Gastroesophageal sphincter (tissue), 4 donors: ENCODE measurements around the gene TMEFF2. TPM values are rescaled to one million over a fixed set of nuclear protein-coding genes. Genes with fewer than 3 reads are reported as not detected.

Experiments
- ATAC-seq: fragments of 150-250 bp; one replicate; pipeline ENCODE4 v1.9.1; 2016; ENCODE audit warnings: mild to moderate bottlenecking, moderate library complexity
- H3K27ac ChIP-seq, 4 donors: fragments of 200-600 bp; sonication (generic) in 3 of 4; 1 replicate in 3 of 4; 2 replicates in 1 of 4; pipeline ENCODE4 v1.5.1; 2016 to 2019
- H3K27me3 ChIP-seq: fragments of 200-600 bp; sonication (generic); one replicate; pipeline ENCODE4 v1.5.1; 2019
- H3K36me3 ChIP-seq, 2 donors: fragments of 200-600 bp; sonication (generic); one replicate each; pipeline ENCODE4 v1.5.1; 2019; ENCODE audit warnings: control low read depth in 1 of 2
- H3K4me1 ChIP-seq, 3 donors: fragments of 200-600 bp; sonication (generic); 1 replicate in 2 of 3; 2 replicates in 1 of 3; pipeline ENCODE4 v1.5.1; 2016 to 2019; ENCODE audit warnings: control low read depth in 2 of 3
- H3K4me3 ChIP-seq, 2 donors: fragments of 200-600 bp; sonication (generic); one replicate each; pipeline ENCODE4 v1.5.1; 2019; ENCODE audit warnings: mild to moderate bottlenecking in 1 of 2, moderate library complexity in 1 of 2
- H3K9me3 ChIP-seq, 3 donors: fragments of 200-600 bp; sonication (generic); one replicate each; pipeline ENCODE4 v1.5.1; 2017 to 2019; ENCODE audit warnings: control low read depth in 2 of 3
- CTCF ChIP-seq, 4 experiments: fragments of 200-600 bp in 2 of 4; fragments of 450-650 bp in 2 of 4; sonication (generic) in 1 of 4; IDR thresholded peaks; one replicate each; pipeline ENCODE4 v1.5.1; 2017 to 2019; ENCODE audit warnings: antibody characterized with exemption in 4 of 4, mild to moderate bottlenecking in 2 of 4, moderate library complexity in 2 of 4
- EP300 ChIP-seq: sonication (generic); formaldehyde crosslinking; IDR thresholded peaks from one replicate; pipeline ENCODE4 v1.6.1; 2017; ENCODE audit warnings: antibody characterized with exemption, mild to moderate bottlenecking
- POLR2A ChIP-seq, 2 donors: fragments of 450-650 bp; IDR thresholded peaks; one replicate each; pipeline ENCODE4 v1.6.1; 2017; ENCODE audit warnings: antibody characterized with exemption in 2 of 2, mild to moderate bottlenecking in 2 of 2, moderate library complexity in 1 of 2
- POLR2AphosphoS5 ChIP-seq: sonication (generic); formaldehyde crosslinking; IDR thresholded peaks from one replicate; pipeline ENCODE4 v1.6.1; 2017; ENCODE audit warnings: antibody characterized with exemption
- WGBS, 2 donors: methylation state at CpG; one replicate each; pipeline ENCODE4 v1.1.5; 2018; ENCODE audit warnings: low coverage in 1 of 2; 5-methylcytosine and 5-hydroxymethylcytosine counted together
- total RNA-seq, 4 donors: library from RNA; depleted of rRNA; stranded (reverse); fragments of >200 nt; gene quantifications; one replicate each; pipeline ENCODE4 v1.1.0, GENCODE V29; 2016

The TMEFF2 gene
- total RNA-seq, 4 donors from 2014 or later = 0.42 to 3.0 (median 0.83) TPM

DNA sequence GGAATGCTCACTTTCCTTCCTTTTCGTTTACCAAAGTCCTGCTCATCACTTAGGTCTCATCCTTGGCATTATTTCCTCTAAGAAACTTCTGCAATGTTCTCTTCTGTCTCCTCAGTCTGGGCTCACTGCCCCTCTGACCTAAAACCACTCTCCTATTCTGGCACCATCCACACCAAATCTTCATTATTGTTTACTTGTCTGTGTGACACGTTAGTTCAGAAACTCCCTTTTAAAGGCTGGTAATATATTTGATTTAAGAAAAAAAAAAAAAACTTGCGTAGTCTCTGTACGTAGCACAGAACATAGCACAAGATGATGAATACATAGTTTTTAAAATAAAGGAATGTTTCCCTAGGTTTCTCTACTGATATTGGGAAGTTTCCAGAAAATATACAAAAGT is 229.0 kb downstream of the TMEFF2 start:
- ATAC-seq = no peak
- H3K27me3 ChIP-seq = no peaks in the 10 kb centered on the region
- H3K4me3 ChIP-seq = no peak overlapping the region
- peak overlapping the region in 3 of 4 donors; percentile 29 to 67 (median 52) for H3K27ac ChIP-seq
- no peaks in the 10 kb centered on the region for H3K36me3 ChIP-seq
- H3K4me1 ChIP-seq = peaks cover 0 to 26% (median 5%) of the 10 kb centered on the region in 3 donors
- TF ChIP-seq POLR2A (IDR thresholded peaks at IDR 0.05) (no peak), POLR2AphosphoS5 (no peak), CTCF (IDR thresholded peaks at IDR 0.05) (no peak), EP300 (no peak)
- 17 to 51% methylated on average over 4 of the region's 4 CpGs for WGBS, 2 donors
- no peaks in the 10 kb centered on the region for H3K9me3 ChIP-seq

DNA sequence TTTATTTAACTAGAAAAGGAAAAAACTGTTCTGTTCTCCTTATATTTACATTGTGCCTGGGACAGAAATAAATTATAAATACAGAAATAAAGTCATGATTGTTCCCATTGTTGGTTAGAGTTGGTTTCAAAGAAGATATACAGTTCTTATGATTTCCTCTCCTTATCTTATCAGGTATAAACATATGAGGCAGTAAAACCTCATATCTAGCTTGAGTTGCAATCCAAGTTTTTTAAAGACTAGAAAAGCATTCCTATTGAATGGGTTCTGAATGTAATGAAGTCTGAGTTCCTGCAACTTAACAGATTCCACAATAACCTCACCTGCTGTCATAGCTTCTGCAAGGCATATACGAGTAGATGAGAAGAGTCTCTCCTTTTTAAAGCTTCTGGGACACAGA is 233.2 kb downstream of the TMEFF2 start:
- H3K27me3 ChIP-seq = no peaks in the 10 kb centered on the region
- no peaks in the 10 kb centered on the region for H3K9me3 ChIP-seq
- peaks cover 0 to 38% (median 5%) of the 10 kb centered on the region in 3 donors for H3K4me1 ChIP-seq
- TF ChIP-seq EP300 (no peak), CTCF (IDR thresholded peaks at IDR 0.05) (no peak), POLR2AphosphoS5 (no peak), POLR2A (IDR thresholded peaks at IDR 0.05) (no peak)
- H3K36me3 ChIP-seq = no peaks in the 10 kb centered on the region
- WGBS, 2 donors = 27 to 45% methylated on average over 1 of the region's 1 CpG
- no peak for ATAC-seq
- no peak overlapping the region for H3K27ac ChIP-seq
- no peak overlapping the region for H3K4me3 ChIP-seq

DNA sequence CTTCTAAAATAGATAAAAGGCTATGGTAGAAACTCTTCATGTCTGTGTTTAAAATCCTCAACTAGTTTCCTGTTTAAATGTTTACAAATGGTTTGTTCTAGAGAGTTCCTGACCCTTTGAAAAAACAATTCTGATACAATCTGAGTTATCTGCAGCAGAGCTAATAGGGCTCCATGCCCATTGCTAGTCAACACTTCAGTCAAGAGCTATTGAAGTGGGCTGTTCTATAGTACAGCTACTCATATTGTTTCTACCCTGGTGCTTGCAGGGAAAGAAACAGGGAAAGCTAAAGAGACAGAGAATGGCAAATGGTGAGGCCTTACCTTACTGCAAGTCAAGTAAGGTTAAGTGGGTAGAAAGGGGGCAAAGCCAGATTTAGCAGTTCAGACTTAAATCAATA is 235.5 kb downstream of the TMEFF2 start:
- Histone ChIP-seq H3K4me1 (peaks cover 0 to 26% (median 0%) of the 10 kb centered on the region in 3 donors), H3K27me3 (no peaks in the 10 kb centered on the region), H3K27ac (no peak overlapping the region), H3K36me3 (no peaks in the 10 kb centered on the region), H3K4me3 (no peak overlapping the region), H3K9me3 (no peaks in the 10 kb centered on the region)
- TF ChIP-seq EP300 (no peak), POLR2A (IDR thresholded peaks at IDR 0.05) (no peak), POLR2AphosphoS5 (no peak), CTCF (IDR thresholded peaks at IDR 0.05) (no peak)
- ATAC-seq = no peak

DNA sequence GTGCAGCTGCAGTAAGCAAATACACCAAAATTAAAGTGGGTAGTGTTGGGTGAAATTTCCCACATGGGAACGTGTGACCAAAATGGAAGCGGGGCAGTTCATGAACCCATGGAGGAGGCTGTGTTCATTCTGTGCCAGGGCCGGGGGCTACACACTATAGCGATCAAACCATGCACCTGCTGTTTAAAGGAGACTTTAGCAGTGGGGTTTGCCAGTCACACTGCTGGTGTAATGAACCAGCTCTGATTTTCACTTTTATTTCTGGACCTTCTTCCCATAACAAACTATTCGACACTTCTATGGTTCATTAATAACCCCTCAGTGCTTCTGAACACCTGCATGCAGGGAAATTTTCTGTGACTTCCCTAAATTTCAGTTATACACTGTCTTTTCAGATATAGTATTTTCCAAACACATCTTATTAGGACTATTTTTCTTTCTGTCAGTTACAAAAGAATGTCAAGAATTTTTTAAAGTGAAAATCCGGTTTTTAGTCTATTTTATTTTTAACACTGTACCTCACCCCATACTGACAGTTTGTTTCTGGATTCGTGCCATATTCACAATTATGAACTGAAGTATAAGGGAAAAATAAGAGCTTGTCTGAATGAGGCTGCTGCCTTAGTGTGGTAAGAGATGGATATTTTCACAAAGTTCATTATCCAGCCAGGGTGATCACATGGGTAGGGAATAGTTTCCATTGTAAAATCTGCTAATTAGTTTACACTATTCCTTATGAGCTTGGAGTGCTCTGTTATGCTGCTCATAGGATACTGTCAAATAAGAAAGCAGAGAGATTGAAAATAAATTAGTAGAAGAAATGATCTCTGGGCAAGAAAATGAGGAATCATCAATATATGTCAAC is 236.5 kb downstream of the TMEFF2 start:
- no peaks in the 10 kb centered on the region for H3K36me3 ChIP-seq
- WGBS, 2 donors = 28 to 39% methylated on average over 7 of the region's 7 CpGs
- no peaks in the 10 kb centered on the region for H3K27me3 ChIP-seq
- no peak for TF ChIP-seq CTCF (IDR thresholded peaks at IDR 0.05)
- no peak for TF ChIP-seq POLR2A (IDR thresholded peaks at IDR 0.05)
- H3K4me1 ChIP-seq = peaks cover 0 to 26% (median 0%) of the 10 kb centered on the region in 3 donors
- H3K4me3 ChIP-seq = no peak overlapping the region
- no peaks in the 10 kb centered on the region for H3K9me3 ChIP-seq
- no peak overlapping the region for H3K27ac ChIP-seq
- no peak for ATAC-seq

- Histone ChIP-seq H3K9me3 (no peaks in the 10 kb centered on the region), H3K27me3 (no peaks in the 10 kb centered on the region), H3K4me3 (no peak overlapping the region), H3K27ac (no peak overlapping the region), H3K36me3 (no peaks in the 10 kb centered on the region), H3K4me1 (peaks cover 0 to 25% (median 3%) of the 10 kb centered on the region in 3 donors)
- no peak for ATAC-seq
- TF ChIP-seq POLR2AphosphoS5 (no peak), CTCF (IDR thresholded peaks at IDR 0.05) (no peak), EP300 (no peak), POLR2A (IDR thresholded peaks at IDR 0.05) (no peak)
- WGBS, 2 donors = 42 to 58% methylated on average over 2 of the region's 2 CpGs
Measured at GRCh38 chr2:191954451-191954850, 240.3 kb downstream of the TMEFF2 start.
